A204.1 (cell line): ENCODE measurements around the gene MYO18B.

Experiments
- FAIRE-seq: peaks from 2 replicates; lab custom pipeline; 2012; peaks lifted over from hg19 to GRCh38; lab: Jason Lieb, UNC

The MYO18B gene

GRCh38 chr22:25852223-25852622, 110.2 kb downstream of the MYO18B start:
- no peak for FAIRE-seq

- FAIRE-seq, result no peak
Observed at GRCh38 chr22:25853078-25853477, 111.1 kb downstream of the MYO18B start.

GRCh38 chr22:25853501-25854284, 111.7 kb downstream of the MYO18B start:
- FAIRE-seq, result no peak

DNA sequence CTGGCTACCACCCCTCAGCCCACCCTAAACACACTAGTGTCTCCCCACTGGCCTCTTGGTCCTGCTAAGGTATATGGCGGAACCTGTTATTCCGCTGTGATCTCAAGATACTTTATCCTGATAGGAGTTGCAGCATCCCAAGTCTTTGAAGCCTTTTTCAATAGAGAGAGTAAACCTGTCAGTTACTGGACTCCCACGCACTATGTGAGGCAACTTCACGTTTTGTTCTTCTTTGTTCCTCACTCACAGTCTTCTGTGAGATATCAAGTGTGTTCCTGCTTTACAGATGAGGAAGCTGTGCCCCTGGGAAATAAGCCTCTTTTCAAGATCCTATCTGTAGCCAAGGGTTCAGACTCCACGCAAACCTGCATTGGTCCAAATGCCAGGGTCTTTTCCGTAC, 127.8 kb downstream of the MYO18B start:
- FAIRE-seq, result no peak

GRCh38 chr22:25874327-25874726, 132.3 kb downstream of the MYO18B start:
- FAIRE-seq, result no peak

- no peak for FAIRE-seq
Observed at GRCh38 chr22:25875461-25875860, 133.5 kb downstream of the MYO18B start.

- FAIRE-seq, result no peak
Observed at GRCh38 chr22:25876871-25877270, 134.9 kb downstream of the MYO18B start.

DNA sequence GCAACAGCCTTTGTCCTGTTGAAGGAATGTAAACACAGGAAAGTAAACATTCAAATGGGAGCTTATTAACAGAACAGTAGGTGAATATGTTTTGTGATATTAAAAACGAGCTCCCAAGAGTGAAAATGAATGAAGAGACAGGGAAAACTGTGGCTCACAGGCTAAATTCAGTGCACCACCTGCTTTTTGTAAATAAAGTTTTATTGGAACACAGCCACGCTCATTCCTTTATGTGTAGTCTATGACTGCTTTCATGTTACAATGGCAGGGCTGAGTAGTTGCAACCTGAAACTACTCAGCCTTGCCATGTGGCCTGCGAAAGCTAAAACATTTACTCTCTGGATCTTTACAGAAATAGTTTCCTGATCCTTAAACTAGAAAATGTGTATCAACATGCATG, 136.9 kb downstream of the MYO18B start:
- no peak for FAIRE-seq

- no peak for FAIRE-seq
Observed at GRCh38 chr22:25880524-25880923, 138.5 kb downstream of the MYO18B start.

GRCh38 chr22:25881210-25881755, 139.3 kb downstream of the MYO18B start:
- no peak for FAIRE-seq

DNA sequence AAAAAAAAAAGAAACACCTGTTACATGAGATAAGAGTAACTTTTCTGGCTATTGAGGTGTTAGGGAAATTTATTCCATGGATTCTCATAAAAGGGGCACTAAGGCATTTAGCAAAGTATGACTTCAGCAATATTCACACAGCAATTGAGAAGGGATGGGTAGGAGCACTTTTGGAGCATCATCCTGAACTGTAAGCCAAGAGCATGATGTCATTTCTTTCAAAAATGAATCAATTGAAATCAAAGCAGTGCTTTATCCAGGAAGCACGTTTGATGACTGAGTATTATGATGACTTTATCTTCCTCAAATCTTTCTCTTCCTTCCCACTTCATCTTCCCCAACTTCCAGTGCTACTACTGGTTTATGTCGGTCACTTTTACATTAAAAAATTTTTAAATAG, 140.4 kb downstream of the MYO18B start:
- no peak for FAIRE-seq

DNA sequence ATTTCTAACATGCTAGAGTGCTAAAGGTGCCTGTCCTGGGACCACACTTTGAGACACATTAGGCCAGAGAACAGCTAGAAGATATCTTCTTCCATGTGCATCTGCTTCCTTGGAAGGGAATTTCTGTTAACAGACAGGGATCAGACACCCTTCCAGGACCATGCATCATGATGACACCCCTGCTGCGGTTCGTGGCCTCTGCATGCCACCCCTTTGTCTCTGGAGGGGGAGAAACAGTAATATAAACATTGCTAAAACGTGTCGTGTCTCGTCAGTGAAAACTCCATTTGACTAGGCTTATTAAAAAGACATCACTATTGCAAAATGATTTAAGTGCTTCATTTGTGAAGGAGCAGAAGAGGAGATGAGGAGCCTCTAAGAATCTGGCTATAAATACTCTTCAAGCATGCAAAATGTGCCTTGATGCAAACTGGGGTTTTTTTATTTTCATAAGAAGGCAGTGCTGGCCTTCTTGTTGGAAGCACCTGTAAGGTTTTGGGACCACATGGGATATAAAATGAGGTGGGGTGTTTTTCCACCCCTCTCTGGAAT, 141.6 kb downstream of the MYO18B start:
- FAIRE-seq, result no peak

GRCh38 chr22:25884121-25884520, 142.1 kb downstream of the MYO18B start:
- no peak for FAIRE-seq

- FAIRE-seq, result no peak
Observed at GRCh38 chr22:25888399-25889054, 146.5 kb downstream of the MYO18B start.

- no peak for FAIRE-seq
Observed at GRCh38 chr22:25890651-25891050, 148.7 kb downstream of the MYO18B start.

- FAIRE-seq, result no peak
Observed at GRCh38 chr22:25892678-25893077, 150.7 kb downstream of the MYO18B start.

- no peak for FAIRE-seq
Observed at GRCh38 chr22:25895678-25896077, 153.7 kb downstream of the MYO18B start.

GRCh38 chr22:25896098-25896497, 154.1 kb downstream of the MYO18B start:
- no peak for FAIRE-seq

- no peak for FAIRE-seq
Observed at GRCh38 chr22:25896592-25896991, 154.6 kb downstream of the MYO18B start.

DNA sequence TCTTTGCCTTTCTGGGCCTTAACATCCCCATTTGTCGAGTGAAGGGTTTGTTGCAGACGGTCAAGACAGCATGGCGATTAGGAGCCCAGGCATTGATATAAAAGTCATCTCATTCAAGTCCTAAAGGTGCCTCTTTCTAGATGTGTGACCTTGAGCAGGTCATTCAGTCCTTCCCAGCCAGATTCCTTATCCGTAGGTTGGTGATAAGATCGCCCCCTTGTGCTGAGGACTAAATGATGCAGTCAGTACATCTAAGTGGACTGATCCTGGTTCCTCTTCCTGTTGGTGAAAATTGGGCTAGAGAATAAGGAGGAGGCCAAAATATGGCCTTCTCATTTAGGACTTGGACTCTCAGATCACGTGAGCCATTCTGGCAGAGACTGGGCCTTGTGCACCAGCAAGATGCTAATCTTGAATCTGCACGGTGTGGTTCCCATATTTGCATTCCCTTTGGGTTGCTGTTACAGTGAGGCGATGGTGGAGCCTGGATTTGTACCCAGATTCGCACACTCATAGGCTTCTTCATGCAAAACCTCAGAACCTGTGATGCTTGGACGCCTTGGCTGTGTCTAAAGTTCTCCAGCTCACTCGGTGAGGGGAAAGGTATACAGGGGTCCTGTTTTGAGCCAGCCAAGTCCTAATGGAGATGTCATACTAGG, 156.8 kb downstream of the MYO18B start:
- no peak for FAIRE-seq

GRCh38 chr22:25899566-25899965, 157.6 kb downstream of the MYO18B start:
- FAIRE-seq, result no peak

GRCh38 chr22:25900390-25900789, 158.4 kb downstream of the MYO18B start:
- FAIRE-seq, result no peak

- FAIRE-seq, result no peak
Observed at GRCh38 chr22:25900880-25901279, 158.9 kb downstream of the MYO18B start.
